Tibial artery (tissue), 4 donors: ENCODE results near the gene SLC9A8.
"Not testable (repeated sequence)": the region's sequence is repeated elsewhere in the genome, so short reads cannot be mapped to it uniquely, and the experiment has no call there.

Source experiments
- DNase-seq, 2 donors: peaks; one replicate each; pipeline ENCODE4 v3.0.0-alpha.2; 2019
- H3K27ac ChIP-seq, 2 donors: fragments of 200-600 bp; sonication (generic) in 1 of 2; 1 replicate in 1 of 2; 2 replicates in 1 of 2; pipeline ENCODE4 v1.5.1; 2018 to 2019; ENCODE audit warnings: mild to moderate bottlenecking in 1 of 2
- H3K27me3 ChIP-seq, 2 donors: fragments of 200-600 bp; sonication (generic) in 1 of 2; one replicate each; pipeline versions ENCODE4 v1.5.1 to v1.6.0; 2016 to 2019
- H3K36me3 ChIP-seq, 3 donors: fragments of 200-600 bp; sonication (generic) in 2 of 3; one replicate each; pipeline ENCODE4 v1.5.1; 2016 to 2019; ENCODE audit warnings: mild to moderate bottlenecking in 2 of 3
- H3K4me1 ChIP-seq, 4 donors: fragments of 200-600 bp; sonication (generic) in 2 of 4; 1 replicate in 3 of 4; 2 replicates in 1 of 4; pipeline ENCODE4 v1.5.1; 2016 to 2019
- H3K4me3 ChIP-seq, 2 donors: fragments of 200-600 bp; sonication (generic) in 1 of 2; 1 replicate in 1 of 2; 2 replicates in 1 of 2; pipeline ENCODE4 v1.5.1; 2018 to 2019; ENCODE audit warnings: mild to moderate bottlenecking in 2 of 2
- H3K9me3 ChIP-seq, 3 donors: fragments of 200-600 bp; sonication (generic) in 1 of 3; one replicate each; pipeline ENCODE4 v1.5.1; 2016 to 2019
- CTCF ChIP-seq, 2 experiments: fragments of 200-600 bp in 1 of 2; fragments of 450-650 bp in 1 of 2; IDR thresholded peaks; one replicate each; pipeline ENCODE4 v1.5.1; 2017 to 2019; ENCODE audit warnings: antibody characterized with exemption in 2 of 2, mild to moderate bottlenecking in 1 of 2, moderate library complexity in 1 of 2
- intact Hi-C: fragments of 100-400 bp; cut with DNase I; formaldehyde crosslinking; loops from one replicate; pipeline ENCODE4 v1.15.0; 2023; ENCODE audit warnings: low total_unique reads

Gene SLC9A8

GRCh38 chr20:49858076-49858585, 45.5 kb downstream of the SLC9A8 start:
- Histone ChIP-seq H3K36me3 (peaks cover 11 to 23% (median 15%) of the 10 kb centered on the region in 3 donors), H3K27me3 (no peaks in the 10 kb centered on the region), H3K4me1 (peaks cover 0 to 43% (median 24%) of the 10 kb centered on the region in 4 donors), H3K27ac (peak overlapping the region; percentile 70 to 82), H3K9me3 (no peaks in the 10 kb centered on the region), H3K4me3 (no peak overlapping the region)
- no peak for TF ChIP-seq CTCF (IDR thresholded peaks at IDR 0.05)
- intact Hi-C loops, result loop anchor here (10.0 kb wide), 1 partner anchor 313 kb away; no protein-coding TSS in a partner anchor
- DNase-seq, result no peak

- H3K4me1 ChIP-seq, result peaks cover 0 to 34% (median 16%) of the 10 kb centered on the region in 4 donors
- peak overlapping the region; percentile 70 to 82 for H3K27ac ChIP-seq
- H3K4me3 ChIP-seq, result no peak overlapping the region
- no peaks in the 10 kb centered on the region for H3K27me3 ChIP-seq
- TF ChIP-seq CTCF (IDR thresholded peaks at IDR 0.05), result no peak
- intact Hi-C loops, result loop anchor here (10.0 kb wide), 1 partner anchor 314 kb away; no protein-coding TSS in a partner anchor
- no peak for DNase-seq
- H3K9me3 ChIP-seq, result no peaks in the 10 kb centered on the region
- H3K36me3 ChIP-seq, result peaks cover 14 to 26% (median 15%) of the 10 kb centered on the region in 3 donors
Observed at GRCh38 chr20:49859011-49859410, 46.4 kb downstream of the SLC9A8 start.

- Histone ChIP-seq H3K4me1 (peaks cover 0 to 30% (median 14%) of the 10 kb centered on the region in 4 donors), H3K4me3 (no peak overlapping the region), H3K36me3 (peaks cover 14 to 34% (median 22%) of the 10 kb centered on the region in 3 donors), H3K27me3 (no peaks in the 10 kb centered on the region), H3K9me3 (no peaks in the 10 kb centered on the region), H3K27ac (peak overlapping the region; percentile 70 to 82)
- TF ChIP-seq CTCF (IDR thresholded peaks at IDR 0.05), result no peak
- intact Hi-C loops, result loop anchor here (10.0 kb wide), 1 partner anchor 315 kb away; no protein-coding TSS in a partner anchor
- DNase-seq, result no peak
Observed at GRCh38 chr20:49859807-49860206, 47.2 kb downstream of the SLC9A8 start.

GRCh38 chr20:49861232-49861631, 48.6 kb downstream of the SLC9A8 start:
- DNase-seq, H3K9me3 ChIP-seq, intact Hi-C loops, H3K27me3 ChIP-seq, H3K4me3 ChIP-seq: not testable (repeated sequence)
- peaks cover 0 to 37% (median 23%) of the 10 kb centered on the region in 4 donors for H3K4me1 ChIP-seq
- peaks cover 7 to 36% (median 21%) of the 10 kb centered on the region in 3 donors for H3K36me3 ChIP-seq
- H3K27ac ChIP-seq, result peak overlapping the region in 1 of 2 donors; percentile 82

- no peak for TF ChIP-seq CTCF (IDR thresholded peaks at IDR 0.05)
- DNase-seq, result no peak
- Histone ChIP-seq H3K36me3 (peaks cover 7 to 27% (median 16%) of the 10 kb centered on the region in 3 donors), H3K27me3 (no peaks in the 10 kb centered on the region), H3K27ac (no peak overlapping the region), H3K4me1 (peaks cover 0 to 48% (median 32%) of the 10 kb centered on the region in 4 donors), H3K4me3 (no peak overlapping the region), H3K9me3 (no peaks in the 10 kb centered on the region)
- intact Hi-C loops, result no loop called here
Observed at GRCh38 chr20:49862607-49863200, 50.1 kb downstream of the SLC9A8 start.

GRCh38 chr20:49863666-49864065, 51.0 kb downstream of the SLC9A8 start:
- DNase-seq, result no peak
- no peak overlapping the region for H3K27ac ChIP-seq
- H3K27me3 ChIP-seq, result no peaks in the 10 kb centered on the region
- no peak overlapping the region for H3K4me3 ChIP-seq
- peaks cover 0 to 48% (median 37%) of the 10 kb centered on the region in 4 donors for H3K4me1 ChIP-seq
- no peaks in the 10 kb centered on the region for H3K9me3 ChIP-seq
- peaks cover 7 to 30% (median 16%) of the 10 kb centered on the region in 3 donors for H3K36me3 ChIP-seq
- no peak for TF ChIP-seq CTCF (IDR thresholded peaks at IDR 0.05)
- intact Hi-C loops, result no loop called here
